HG03097 (cell line): ENCODE measurements around the gene RREB1.
A peak's percentile ranks its signal among the peaks of the same experiment; 100 is the strongest.

ENCODE experiments used
- ATAC-seq: cut with Tn5 transposase; IDR thresholded peaks from one replicate; pipeline ENCODE4 v1.9.1; 2021; ENCODE audit not compliant: unreplicated experiment, low FRiP score

Gene RREB1

DNA sequence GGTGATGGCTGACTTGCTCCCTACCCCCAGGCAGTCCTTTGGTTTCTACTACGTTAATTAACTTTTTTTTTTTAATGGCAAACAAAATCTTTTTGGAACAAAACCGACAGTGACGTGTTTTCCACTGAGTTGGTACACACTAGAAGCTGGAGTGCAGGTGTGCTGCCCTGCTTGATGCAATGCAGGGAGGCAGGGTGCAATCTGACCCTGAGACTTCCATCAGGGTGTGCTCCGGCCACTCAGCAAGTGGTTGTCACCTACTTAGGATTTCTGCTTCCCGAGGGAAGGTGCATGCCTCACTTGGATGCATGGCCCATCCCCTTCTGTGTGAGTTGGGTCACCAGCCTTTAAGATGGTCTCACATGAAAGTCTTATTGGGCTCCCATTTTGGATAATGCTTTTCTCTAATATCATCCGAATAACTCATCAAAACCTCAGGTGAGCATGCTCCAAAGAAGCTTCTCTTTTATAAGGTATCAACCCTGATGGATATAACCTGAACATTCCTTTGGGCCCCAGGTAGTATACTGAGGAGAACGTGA lies 14.0 kb downstream of the RREB1 start:
- ATAC-seq: no peak

DNA sequence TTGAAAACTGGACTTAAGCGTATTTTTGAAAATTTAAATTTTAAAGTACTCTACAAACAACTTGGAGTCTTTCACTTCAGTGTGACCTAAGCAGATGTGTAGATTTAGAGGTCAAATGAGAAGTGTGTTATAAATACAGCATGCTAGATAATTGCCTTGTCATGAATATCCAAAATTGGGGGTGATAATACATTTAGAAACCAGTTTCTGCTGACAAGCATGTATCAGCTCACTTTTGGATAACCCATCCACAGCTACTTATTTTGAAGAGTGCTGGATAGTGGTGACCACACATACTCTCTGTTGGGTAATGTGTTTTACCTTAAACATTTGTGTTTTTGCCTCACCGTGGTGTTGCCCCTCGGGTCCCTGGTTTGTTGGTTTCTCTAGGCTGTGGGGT lies 14.9 kb downstream of the RREB1 start:
- ATAC-seq: no peak

GRCh38 chr6:7124114-7124513 lies 16.4 kb downstream of the RREB1 start:
- ATAC-seq: no peak

- no peak for ATAC-seq
These were observed 16.9 kb downstream of the RREB1 start for GRCh38 chr6:7124636-7125035.

DNA sequence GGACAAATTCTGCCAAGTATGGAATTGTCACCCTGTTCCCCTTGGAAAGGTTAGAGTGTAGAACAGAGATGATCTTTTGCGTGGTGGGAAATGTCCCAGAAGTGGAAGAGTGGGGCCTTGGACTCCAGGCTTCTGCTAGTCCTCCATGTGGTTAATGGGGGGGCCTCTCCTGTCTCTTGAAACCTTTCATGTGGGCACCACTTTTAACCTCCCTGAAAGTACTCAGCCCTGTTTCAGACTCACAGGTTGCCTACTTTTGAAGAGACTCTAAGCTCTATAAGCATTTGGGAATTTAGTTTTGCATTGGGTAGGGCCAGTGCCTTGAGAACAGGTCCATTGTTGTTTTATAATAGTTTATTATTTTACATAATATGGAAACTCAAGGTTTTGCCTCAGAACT lies 17.5 kb downstream of the RREB1 start:
- no peak for ATAC-seq

DNA sequence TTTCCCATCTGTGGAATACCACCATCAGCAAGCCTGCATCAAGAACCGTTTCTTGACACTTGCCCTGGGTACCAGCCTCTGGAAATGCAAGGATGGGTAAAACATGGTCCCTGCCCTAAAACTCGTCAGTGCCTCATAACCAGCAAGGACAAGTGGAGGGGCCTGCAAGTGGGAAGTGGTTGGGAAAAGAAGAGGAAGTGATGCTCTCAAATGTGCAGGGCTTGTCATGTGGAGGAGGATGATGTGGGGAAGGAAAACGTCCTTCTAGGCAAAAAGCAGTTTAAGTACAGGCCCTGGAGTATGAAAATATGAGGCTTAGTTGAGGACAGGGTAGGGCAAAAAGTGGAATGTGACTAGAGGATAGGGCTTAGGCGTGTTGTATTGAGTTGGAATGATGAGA lies 19.0 kb downstream of the RREB1 start:
- ATAC-seq: no peak

- no peak for ATAC-seq
These were observed 19.9 kb downstream of the RREB1 start for GRCh38 chr6:7127680-7128079.

DNA sequence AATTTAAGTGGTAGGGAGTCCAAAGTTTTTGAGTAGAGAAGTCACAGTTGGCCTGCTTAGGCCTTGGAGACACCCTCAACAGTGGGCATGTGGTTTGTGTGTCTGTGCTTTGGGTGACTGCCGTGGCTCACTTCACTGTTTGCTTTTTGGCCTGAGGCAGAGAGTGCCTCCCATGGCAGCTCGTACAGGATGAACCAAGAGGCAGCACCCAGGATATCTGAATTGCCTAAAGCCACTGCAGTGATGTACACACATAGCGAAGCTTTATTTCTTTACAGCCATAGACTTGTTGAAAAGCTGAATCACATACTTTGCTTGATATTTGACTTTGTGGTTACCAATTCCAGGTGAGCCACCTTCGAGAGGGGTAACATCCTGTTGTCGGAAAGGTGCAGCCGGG lies 21.6 kb downstream of the RREB1 start:
- ATAC-seq: no peak

- no peak for ATAC-seq
These were observed 22.2 kb downstream of the RREB1 start for GRCh38 chr6:7129784-7130569.

GRCh38 chr6:7131390-7131789 lies 23.6 kb downstream of the RREB1 start:
- ATAC-seq: no peak

DNA sequence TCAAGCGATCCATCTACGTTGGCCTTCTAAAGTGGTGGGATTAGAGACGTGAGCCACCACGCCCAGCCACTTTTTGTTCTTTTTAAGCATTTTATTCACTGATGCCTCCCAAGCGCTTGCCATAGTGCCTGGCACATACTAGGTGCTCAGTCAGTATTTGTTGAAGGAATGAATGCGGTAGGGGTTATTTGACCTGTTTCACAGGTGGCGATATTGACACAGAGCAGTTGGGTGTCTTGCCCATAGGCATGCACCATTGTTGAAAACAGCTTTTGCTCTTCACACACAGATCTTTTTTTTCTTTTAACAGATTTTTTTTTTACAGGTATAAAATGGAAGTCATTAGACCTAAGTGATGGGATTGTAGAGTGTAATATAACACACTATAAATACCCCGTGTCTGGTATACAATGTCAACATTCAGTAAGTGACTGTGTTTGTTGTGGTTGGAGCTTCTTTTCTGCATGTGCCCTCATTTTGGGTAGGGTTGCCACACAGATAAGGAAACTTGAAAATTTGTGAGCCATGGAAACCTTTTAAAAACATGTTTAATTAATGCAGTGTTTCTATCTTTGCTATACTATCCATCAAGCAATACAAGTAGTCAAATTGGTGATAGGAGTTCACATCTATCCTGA lies 24.8 kb downstream of the RREB1 start:
- ATAC-seq: no peak

DNA sequence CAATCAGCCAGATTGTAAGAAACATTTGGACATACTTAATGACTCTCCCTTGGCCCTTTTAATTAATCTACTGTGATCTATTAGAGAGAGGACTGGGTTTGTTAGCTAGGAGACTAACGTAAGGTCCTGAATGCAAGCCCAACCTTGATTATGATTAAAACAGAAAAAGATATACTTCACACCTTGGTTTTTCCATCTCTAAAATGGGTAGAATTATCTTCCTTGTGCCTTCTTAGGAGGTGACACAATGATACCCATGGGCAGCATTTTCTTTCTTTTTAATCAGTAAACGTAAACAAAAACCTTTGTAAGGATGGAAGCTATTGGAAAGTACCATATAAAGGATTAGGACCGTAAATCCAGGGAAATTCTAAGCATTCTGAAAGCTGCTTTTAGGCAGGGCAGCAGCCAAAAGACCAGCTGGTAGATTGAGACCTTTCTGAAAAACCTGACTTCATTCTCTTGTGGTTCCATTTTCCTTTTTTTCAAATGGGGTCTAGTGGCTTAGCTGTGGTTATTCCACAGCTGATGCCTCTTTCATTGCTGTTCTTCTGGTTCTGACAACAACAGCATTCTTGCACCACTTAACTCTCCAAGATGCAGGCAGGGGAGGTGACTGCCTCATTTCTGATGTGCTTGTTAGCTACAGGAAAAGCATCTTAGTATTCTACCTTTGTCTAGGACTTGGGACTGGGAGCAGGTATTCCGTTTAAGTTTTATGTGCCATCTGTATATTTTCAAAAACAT lies 27.4 kb downstream of the RREB1 start:
- no peak for ATAC-seq

- no peak for ATAC-seq
These were observed 28.0 kb downstream of the RREB1 start for GRCh38 chr6:7135755-7136154.

GRCh38 chr6:7136859-7137334 lies 29.1 kb downstream of the RREB1 start:
- ATAC-seq: peak; percentile 42

DNA sequence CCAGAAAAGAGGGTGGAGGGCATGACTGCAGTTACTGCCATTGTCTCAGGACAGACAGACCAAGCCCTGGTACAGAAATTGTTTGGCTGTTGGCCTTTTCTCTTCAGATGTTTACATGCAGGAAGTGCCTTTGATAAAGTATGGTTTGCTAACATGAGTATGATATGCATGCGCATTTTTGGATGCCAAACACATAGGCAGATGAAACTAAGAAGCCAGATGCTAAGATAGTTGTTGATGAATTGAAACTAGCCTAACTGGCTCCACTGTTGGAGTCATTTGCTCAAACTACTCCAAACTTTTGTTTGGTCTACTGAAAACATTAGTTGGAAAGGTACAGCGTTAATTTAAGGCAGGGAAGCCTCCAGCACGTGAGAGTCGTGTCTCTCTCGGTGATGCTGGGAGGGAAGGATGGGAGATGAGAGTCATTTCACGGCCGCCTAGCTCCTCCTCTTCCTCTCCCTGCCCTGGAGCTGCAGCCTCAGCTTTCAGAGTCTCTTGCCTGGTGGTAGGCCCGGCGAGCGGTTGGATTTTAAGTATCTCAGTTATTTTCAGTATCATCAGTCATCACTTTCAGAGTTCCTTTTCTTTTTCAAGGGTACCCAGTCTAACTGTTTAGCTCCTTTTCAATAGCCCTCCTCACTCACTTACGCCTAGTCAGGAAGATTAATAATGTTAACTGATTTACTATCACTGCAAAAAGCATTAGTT lies 29.7 kb downstream of the RREB1 start:
- ATAC-seq: peak; percentile 37

GRCh38 chr6:7138046-7138531 lies 30.3 kb downstream of the RREB1 start:
- no peak for ATAC-seq

DNA sequence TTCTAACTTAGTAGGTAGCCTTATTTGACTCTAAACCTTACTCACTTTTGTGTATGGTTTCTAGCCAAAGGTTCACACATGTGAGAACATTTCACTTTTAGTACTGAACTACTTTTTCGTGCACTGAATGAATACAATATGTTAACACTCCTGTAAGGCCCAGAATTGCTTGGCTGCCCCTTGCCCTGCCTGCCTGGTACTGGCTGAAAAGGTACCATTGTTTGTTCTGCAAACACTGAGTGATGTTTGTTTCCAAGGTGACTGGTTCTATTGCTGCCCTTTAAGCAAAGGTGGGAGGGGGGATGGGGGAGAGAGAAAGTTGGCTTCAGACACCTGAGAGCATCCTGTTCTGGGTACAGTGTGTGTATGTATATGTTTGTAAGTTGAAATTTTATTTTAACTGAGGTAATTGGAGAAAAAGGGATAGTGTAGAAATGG lies 31.2 kb downstream of the RREB1 start:
- ATAC-seq: no peak

- no peak for ATAC-seq
These were observed 32.2 kb downstream of the RREB1 start for GRCh38 chr6:7139835-7140470.

DNA sequence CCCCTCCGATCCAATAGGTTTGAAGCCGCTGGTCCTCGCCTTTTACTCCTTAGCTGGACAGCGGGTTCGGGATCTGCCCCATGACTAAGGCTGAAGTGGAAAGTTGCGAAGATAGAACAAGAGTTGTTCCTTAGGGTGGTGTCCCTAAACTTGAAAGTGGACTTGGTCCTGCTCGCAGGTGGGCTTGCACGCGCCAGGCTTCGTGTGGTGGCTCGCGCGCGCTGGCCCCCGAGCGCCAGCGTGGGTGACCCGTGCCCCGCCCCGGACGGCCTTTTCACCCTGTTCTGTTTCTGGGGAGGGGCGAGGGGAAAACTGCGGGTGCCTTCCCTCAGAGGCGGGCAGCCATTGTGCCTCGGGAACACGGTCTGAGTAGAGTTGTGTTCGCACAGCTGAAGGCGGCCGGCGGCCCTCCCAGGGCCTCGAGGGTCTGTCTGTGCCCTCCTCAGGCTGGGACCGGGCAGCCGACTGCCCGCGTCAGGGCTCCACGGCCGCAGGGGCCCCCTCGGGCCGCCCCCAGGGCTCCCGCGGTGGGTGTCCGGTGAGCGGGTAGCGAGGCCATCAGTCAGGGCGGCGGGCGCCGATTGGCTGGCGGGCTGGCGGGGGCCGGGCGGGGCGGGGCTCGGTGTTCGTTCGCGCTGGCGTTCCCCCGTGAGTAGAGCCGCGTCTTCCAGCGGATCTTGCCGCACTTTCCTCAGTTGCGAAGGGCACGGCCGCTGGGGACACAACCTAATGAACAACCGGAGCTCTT lies 33.0 kb downstream of the RREB1 start:
- peak; percentile 42 for ATAC-seq
